Thyroid gland (tissue), 4 donors: ENCODE measurements around the gene EIF4G1.

Source experiments
- POLR2A ChIP-seq, 2 donors: fragments of 450-650 bp; IDR thresholded peaks; one replicate each; pipeline ENCODE4 v1.6.1; 2017; ENCODE audit warnings: antibody characterized with exemption in 2 of 2, mild to moderate bottlenecking in 2 of 2, moderate library complexity in 1 of 2
- TF ChIP-seq, protein P1 (sequence below), 6 experiments: fragments of 200-600 bp in 3 of 6; fragments of 450-650 bp in 3 of 6; sonication (generic) in 3 of 6; IDR thresholded peaks; one replicate each; pipeline ENCODE4 v1.5.1; 2016 to 2019; ENCODE audit warnings: antibody characterized with exemption in 6 of 6, mild to moderate bottlenecking in 2 of 6, inconsistent platforms in 1 of 6, moderate library complexity in 1 of 6

DNA sequence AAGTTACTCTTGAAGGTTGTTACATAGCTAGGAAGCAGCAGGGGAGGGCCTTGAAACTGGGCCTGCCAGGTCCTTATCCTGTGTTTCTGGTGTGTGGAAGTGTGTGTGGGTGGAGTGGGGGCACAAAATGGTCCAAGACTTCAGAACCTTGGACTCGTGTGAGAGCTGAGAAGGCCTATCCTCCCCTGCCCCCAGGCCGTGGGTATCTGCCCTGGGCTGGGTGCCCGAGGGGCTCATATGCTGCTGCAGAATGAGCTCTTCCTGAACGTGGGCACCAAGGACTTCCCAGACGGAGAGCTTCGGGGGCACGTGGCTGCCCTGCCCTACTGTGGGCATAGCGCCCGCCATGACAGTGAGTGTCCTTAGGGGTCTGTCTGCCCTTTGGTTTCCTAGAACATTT lies 69.9 kb downstream of the EIF4G1 start:
- TF ChIP-seq, protein P1, sequence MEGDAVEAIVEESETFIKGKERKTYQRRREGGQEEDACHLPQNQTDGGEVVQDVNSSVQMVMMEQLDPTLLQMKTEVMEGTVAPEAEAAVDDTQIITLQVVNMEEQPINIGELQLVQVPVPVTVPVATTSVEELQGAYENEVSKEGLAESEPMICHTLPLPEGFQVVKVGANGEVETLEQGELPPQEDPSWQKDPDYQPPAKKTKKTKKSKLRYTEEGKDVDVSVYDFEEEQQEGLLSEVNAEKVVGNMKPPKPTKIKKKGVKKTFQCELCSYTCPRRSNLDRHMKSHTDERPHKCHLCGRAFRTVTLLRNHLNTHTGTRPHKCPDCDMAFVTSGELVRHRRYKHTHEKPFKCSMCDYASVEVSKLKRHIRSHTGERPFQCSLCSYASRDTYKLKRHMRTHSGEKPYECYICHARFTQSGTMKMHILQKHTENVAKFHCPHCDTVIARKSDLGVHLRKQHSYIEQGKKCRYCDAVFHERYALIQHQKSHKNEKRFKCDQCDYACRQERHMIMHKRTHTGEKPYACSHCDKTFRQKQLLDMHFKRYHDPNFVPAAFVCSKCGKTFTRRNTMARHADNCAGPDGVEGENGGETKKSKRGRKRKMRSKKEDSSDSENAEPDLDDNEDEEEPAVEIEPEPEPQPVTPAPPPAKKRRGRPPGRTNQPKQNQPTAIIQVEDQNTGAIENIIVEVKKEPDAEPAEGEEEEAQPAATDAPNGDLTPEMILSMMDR (IDR thresholded peaks at IDR 0.05): no peak
- TF ChIP-seq POLR2A (IDR thresholded peaks at IDR 0.05): no peak
